HepG2 (cell line): ENCODE results near the gene C1QTNF6. TPM values are rescaled to one million over a fixed set of nuclear protein-coding genes. Genes with fewer than 3 reads are reported as not detected.

Experiments used
- ATAC-seq: fragments of 200-7000 bp; cut with Tn5 transposase; 3 replicates; pipeline ENCODE4 v1.9.1; 2020; ENCODE audit warnings: mild to moderate bottlenecking, moderate library complexity
- BruUV-seq: library from RNA; stranded (reverse); fragments of 400-500 nt; replicated peaks from 2 replicates; lab custom pipeline; 2021; lab: Mats Ljungman, UMichigan
- CTCF ChIA-PET: fragments of 300-600 bp; formaldehyde crosslinking; extraction: SDS; loops from one replicate; lab custom pipeline; 2021; ENCODE audit warnings: low total read pairs, inconsistent platforms, low intra/inter-chr PET ratio; lab: Yijun Ruan, JAX
- POLR2A ChIA-PET: fragments of 350-600 bp; sonication (Branson Sonifier 250); formaldehyde crosslinking; loops from one replicate; lab custom pipeline; 2020; ENCODE audit warnings: antibody characterized with exemption, inconsistent platforms; lab: Yijun Ruan, JAX
- DNase-seq: peaks from one replicate; pipeline ENCODE4 v3.0.0-alpha.2; 2015; ENCODE audit warnings: low spot score
- FAIRE-seq: peaks from 3 replicates; lab custom pipeline; 2011; peaks lifted over from hg19 to GRCh38; lab: Jason Lieb, UNC
- H2AFZ ChIP-seq: one replicate; pipeline ENCODE4 v1.6.1; 2011; ENCODE audit warnings: low read length, inconsistent platforms
- H3K27ac ChIP-seq: fragments of 300-600 bp; 3 replicates; pipeline ENCODE4 v1.8.0; 2011; ENCODE audit warnings: mixed run types, mild to moderate bottlenecking, mixed read lengths, low read length, inconsistent platforms; ENCODE audit not compliant: insufficient read depth; ENCODE audit errors: extremely low read length
- H3K27me3 ChIP-seq, 2 experiments: fragments of 200-600 bp in 1 of 2; 2 replicates in 1 of 2; 3 replicates in 1 of 2; pipeline versions ENCODE4 v1.6.0 to v1.8.0; 2011; ENCODE audit warnings: low read length in 2 of 2, mild to moderate bottlenecking in 2 of 2, moderate library complexity in 2 of 2, inconsistent platforms in 1 of 2; ENCODE audit not compliant: insufficient read depth in 2 of 2, control insufficient read depth in 1 of 2
- H3K36me3 ChIP-seq, 2 experiments: fragments of 200-600 bp in 1 of 2; replicated peaks in 1 of 2; 2 replicates in 1 of 2; 3 replicates in 1 of 2; pipeline versions ENCODE4 v1.5.1 to v1.8.0; 2011; ENCODE audit warnings: low read length in 2 of 2, inconsistent platforms in 1 of 2; ENCODE audit not compliant: insufficient read depth in 2 of 2, control insufficient read depth in 1 of 2
- H3K4me1 ChIP-seq: 2 replicates; pipeline ENCODE4 v1.5.1; 2012; ENCODE audit warnings: low read length, inconsistent platforms; ENCODE audit not compliant: insufficient read depth
- H3K4me2 ChIP-seq: 2 replicates; pipeline ENCODE4 v1.6.0; 2011; ENCODE audit warnings: low read depth, low read length, inconsistent platforms
- H3K4me3 ChIP-seq, 3 experiments: fragments of 200-600 bp in 1 of 3; sonication (generic), shearing (Covaris generic) in 1 of 3; replicated peaks in 1 of 3; 2 replicates each; pipeline ENCODE4 v1.5.1; 2011 to 2016; ENCODE audit warnings: low read length in 3 of 3, inconsistent platforms in 2 of 3, low read depth in 2 of 3, mild to moderate bottlenecking in 2 of 3, control low read depth in 1 of 3, mixed read lengths in 1 of 3; ENCODE audit not compliant: insufficient read depth in 1 of 3
- H3K79me2 ChIP-seq: one replicate; pipeline ENCODE4 v1.6.1; 2011; ENCODE audit warnings: low read length, inconsistent platforms; ENCODE audit not compliant: insufficient read depth
- H3K9ac ChIP-seq: 2 replicates; pipeline ENCODE4 v1.6.0; 2011; ENCODE audit warnings: mild to moderate bottlenecking, low read depth, low read length, inconsistent platforms; ENCODE audit not compliant: insufficient read depth
- H3K9me3 ChIP-seq: 2 replicates; pipeline ENCODE4 v1.5.1; 2012; ENCODE audit warnings: mild to moderate bottlenecking, low read length
- H4K20me1 ChIP-seq: 2 replicates; pipeline ENCODE4 v1.6.0; 2011; ENCODE audit warnings: inconsistent platforms, mild to moderate bottlenecking, low read length, moderate library complexity; ENCODE audit not compliant: insufficient read depth
- ETS1 ChIP-seq: sonication (generic); formaldehyde crosslinking; IDR thresholded peaks from 2 replicates; pipeline ENCODE4 v1.4.0; 2020; ENCODE audit warnings: missing genetic modification reagents
- JUN ChIP-seq: sonication (generic); formaldehyde crosslinking; IDR thresholded peaks from 2 replicates; pipeline ENCODE4 v1.4.0; 2020; ENCODE audit warnings: mild to moderate bottlenecking, missing genetic modification reagents
- LCORL ChIP-seq, 2 experiments: fragments of 450-650 bp in 1 of 2; sonication (generic) in 1 of 2; formaldehyde crosslinking in 1 of 2; IDR thresholded peaks; 2 replicates each; pipeline versions ENCODE4 v1.5.0 to v1.6.1; 2017 to 2020; ENCODE audit warnings: antibody characterized with exemption in 1 of 2, missing genetic modification reagents in 1 of 2
- NFRKB ChIP-seq: fragments of 450-650 bp; IDR thresholded peaks from 2 replicates; pipeline ENCODE4 v1.6.1; 2017
- ZEB1 ChIP-seq: IDR thresholded peaks from 2 replicates; pipeline ENCODE4 v1.6.1; 2012; ENCODE audit warnings: mild to moderate bottlenecking, low read depth, inconsistent platforms; ENCODE audit not compliant: insufficient replicate concordance
- ZNF34 ChIP-seq: sonication (generic); formaldehyde crosslinking; IDR thresholded peaks from 2 replicates; pipeline ENCODE4 v1.4.0; 2020; ENCODE audit warnings: mild to moderate bottlenecking, missing genetic modification reagents, borderline replicate concordance
- ZNF709 ChIP-seq: sonication (generic); formaldehyde crosslinking; IDR thresholded peaks from 2 replicates; pipeline ENCODE4 v1.5.0; 2020; ENCODE audit warnings: mild to moderate bottlenecking, missing genetic modification reagents
- ZSCAN29 ChIP-seq: sonication (generic); formaldehyde crosslinking; conservative IDR thresholded peaks from 2 replicates; pipeline ENCODE4 v1.4.0; 2020; ENCODE audit warnings: mild to moderate bottlenecking, missing genetic modification reagents
- WGBS: methylation state at CpG from one replicate; pipeline ENCODE4 v1.1.6; 2017; ENCODE audit warnings: low lambda C conversion rate; 5-methylcytosine and 5-hydroxymethylcytosine counted together
- in situ Hi-C: cut with HindIII; loops from 2 replicates; pipeline ENCODE4 v1.10.0; 2017; ENCODE audit warnings: low pct_unique_long_range_greater_than_20kb; ENCODE audit not compliant: extremely low pct_ligation_motif_present
- intact Hi-C: fragments of 100-400 bp; cut with micrococcal nuclease; formaldehyde crosslinking; loops from one replicate; pipeline ENCODE4 v1.10.0; 2022; ENCODE audit not compliant: unreplicated experiment
- polyA plus RNA-seq, 8 experiments: library from polyadenylated mRNA; depleted of rRNA in 3 of 8; stranded (reverse) in 7 of 8; unstranded in 1 of 8; fragments of >200 nt; fragmentation: Illumina TruSeq in 4 of 8; extraction: Trizol in 4 of 8; gene quantifications; 2 replicates each; pipeline versions ENCODE4 v1.2.1 to v1.2.3, GENCODE V29; 2011 to 2016; ENCODE audit warnings: low read depth in 4 of 8, missing spikeins in 1 of 8, mixed read lengths in 1 of 8; ENCODE audit not compliant: insufficient read depth in 1 of 8
- total RNA-seq, 5 experiments: library from RNA; depleted of rRNA; stranded (reverse); fragments of >200 nt; fragmentation: Illumina TruSeq; extraction: Trizol; gene quantifications; 2 replicates each; pipeline ENCODE4 v1.2.3, GENCODE V29; 2016; ENCODE audit warnings: low read depth in 1 of 5
- TF ChIP-seq, protein P1 (sequence below): sonication (generic); formaldehyde crosslinking; IDR thresholded peaks from 2 replicates; pipeline ENCODE4 v1.5.1; 2020; ENCODE audit warnings: mild to moderate bottlenecking, missing genetic modification reagents, borderline replicate concordance
- TF ChIP-seq, protein P2 (sequence below), 2 experiments: fragments of 450-650 bp in 1 of 2; sonication (generic) in 1 of 2; formaldehyde crosslinking in 1 of 2; IDR thresholded peaks; 2 replicates each; pipeline versions ENCODE4 v1.6.1 to v1.8.0; 2016 to 2022; ENCODE audit warnings: antibody characterized with exemption in 1 of 2, mild to moderate bottlenecking in 1 of 2, missing genetic modification reagents in 1 of 2

Gene C1QTNF6
- total and polyA plus RNA-seq, 2 of the 13 experiments (the other 11 are each of a cell fraction or from before 2014, with no cell fraction given) = 2.7 to 6.9 TPM

DNA sequence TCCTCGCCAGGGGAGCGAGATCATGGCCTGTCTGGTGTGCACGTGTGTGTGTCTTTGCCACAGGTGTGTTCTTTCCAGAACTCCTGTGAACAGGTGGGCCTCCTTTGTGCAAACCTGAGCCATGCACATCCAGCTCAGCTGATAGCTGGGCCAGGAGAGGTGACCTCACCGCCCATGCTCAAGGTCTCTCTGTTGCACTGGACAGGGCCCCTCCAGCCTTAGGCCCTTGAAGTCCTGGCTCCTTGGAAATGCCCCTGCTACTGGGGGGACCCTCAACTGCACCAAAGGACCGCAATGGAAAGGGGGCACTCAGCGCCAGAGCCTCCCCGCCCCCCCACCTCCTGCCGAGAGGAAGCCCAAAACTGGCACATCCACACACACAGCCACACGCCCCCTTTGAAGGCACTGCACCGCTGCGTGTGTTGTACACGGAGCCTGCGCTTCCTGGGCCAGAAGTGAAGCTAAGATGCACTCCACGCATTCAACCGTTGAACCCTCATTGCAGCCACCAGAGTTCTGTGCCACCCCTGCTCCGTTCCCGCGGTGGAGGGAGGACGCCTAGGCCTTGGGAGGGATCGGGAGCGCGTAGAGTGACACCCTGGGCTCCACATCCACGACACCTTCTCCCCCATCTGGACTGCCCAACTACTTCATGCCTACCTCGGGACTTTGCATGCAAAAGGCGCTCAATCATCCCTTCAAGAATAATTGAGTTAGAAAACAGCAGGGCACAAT is 21.9 kb downstream of the C1QTNF6 start:
- in situ Hi-C loops = no loop called here
- TF ChIP-seq ETS1 = no peak
- TF ChIP-seq ZEB1 = peak; percentile 49
- TF ChIP-seq, protein P1, sequence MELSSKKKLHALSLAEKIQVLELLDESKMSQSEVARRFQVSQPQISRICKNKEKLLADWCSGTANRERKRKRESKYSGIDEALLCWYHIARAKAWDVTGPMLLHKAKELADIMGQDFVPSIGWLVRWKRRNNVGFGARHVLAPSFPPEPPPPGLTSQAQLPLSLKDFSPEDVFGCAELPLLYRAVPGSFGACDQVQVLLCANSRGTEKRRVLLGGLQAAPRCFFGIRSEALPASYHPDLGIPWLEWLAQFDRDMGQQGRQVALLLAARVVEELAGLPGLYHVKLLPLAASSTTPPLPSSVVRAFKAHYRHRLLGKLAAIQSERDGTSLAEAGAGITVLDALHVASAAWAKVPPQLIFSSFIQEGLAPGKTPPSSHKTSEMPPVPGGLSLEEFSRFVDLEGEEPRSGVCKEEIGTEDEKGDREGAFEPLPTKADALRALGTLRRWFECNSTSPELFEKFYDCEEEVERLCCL (CRISPR knock-in tag) = no peak
- no peak for TF ChIP-seq ZNF34
- TF ChIP-seq NFRKB = no peak
- TF ChIP-seq, protein P2, sequence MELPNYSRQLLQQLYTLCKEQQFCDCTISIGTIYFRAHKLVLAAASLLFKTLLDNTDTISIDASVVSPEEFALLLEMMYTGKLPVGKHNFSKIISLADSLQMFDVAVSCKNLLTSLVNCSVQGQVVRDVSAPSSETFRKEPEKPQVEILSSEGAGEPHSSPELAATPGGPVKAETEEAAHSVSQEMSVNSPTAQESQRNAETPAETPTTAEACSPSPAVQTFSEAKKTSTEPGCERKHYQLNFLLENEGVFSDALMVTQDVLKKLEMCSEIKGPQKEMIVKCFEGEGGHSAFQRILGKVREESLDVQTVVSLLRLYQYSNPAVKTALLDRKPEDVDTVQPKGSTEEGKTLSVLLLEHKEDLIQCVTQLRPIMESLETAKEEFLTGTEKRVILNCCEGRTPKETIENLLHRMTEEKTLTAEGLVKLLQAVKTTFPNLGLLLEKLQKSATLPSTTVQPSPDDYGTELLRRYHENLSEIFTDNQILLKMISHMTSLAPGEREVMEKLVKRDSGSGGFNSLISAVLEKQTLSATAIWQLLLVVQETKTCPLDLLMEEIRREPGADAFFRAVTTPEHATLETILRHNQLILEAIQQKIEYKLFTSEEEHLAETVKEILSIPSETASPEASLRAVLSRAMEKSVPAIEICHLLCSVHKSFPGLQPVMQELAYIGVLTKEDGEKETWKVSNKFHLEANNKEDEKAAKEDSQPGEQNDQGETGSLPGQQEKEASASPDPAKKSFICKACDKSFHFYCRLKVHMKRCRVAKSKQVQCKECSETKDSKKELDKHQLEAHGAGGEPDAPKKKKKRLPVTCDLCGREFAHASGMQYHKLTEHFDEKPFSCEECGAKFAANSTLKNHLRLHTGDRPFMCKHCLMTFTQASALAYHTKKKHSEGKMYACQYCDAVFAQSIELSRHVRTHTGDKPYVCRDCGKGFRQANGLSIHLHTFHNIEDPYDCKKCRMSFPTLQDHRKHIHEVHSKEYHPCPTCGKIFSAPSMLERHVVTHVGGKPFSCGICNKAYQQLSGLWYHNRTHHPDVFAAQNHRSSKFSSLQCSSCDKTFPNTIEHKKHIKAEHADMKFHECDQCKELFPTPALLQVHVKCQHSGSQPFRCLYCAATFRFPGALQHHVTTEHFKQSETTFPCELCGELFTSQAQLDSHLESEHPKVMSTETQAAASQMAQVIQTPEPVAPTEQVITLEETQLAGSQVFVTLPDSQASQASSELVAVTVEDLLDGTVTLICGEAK (IDR thresholded peaks at IDR 0.05) = no peak
- TF ChIP-seq, protein P2 (CRISPR knock-in tag; IDR thresholded peaks at IDR 0.05) = 0 out of 2 replicates have a peak, but pooled peaks have one; percentile 27
- no peak for TF ChIP-seq LCORL (IDR thresholded peaks at IDR 0.05)
- TF ChIP-seq LCORL (CRISPR knock-in tag; IDR thresholded peaks at IDR 0.05) = peak; percentile 5; the same call in 1 of the 2 replicates
- 0 out of 2 replicates have a peak, but pooled peaks have one; percentile 20 for TF ChIP-seq JUN (CRISPR knock-in tag)
- 0 out of 2 replicates have a peak, but pooled peaks have one; percentile 44 for TF ChIP-seq ZNF709
- 0 out of 2 replicates have a peak, but pooled peaks have one; percentile 38 for TF ChIP-seq ZSCAN29

More for the DNA sequence above, 21.9 kb downstream of the C1QTNF6 start:
- Histone ChIP-seq H2AFZ (no peak overlapping the region), H4K20me1 (no peaks in the 10 kb centered on the region), H3K79me2 (no peaks in the 10 kb centered on the region), H3K27me3 (peaks cover 6 to 18% of the 10 kb centered on the region in 2 experiments; a peak in 3 of 5 replicates), H3K4me3 (no peak overlapping the region), H3K27ac (no peak overlapping the region), H3K9ac (no peak overlapping the region), H3K9me3 (no peaks in the 10 kb centered on the region), H3K36me3 (no peaks in the 10 kb centered on the region), H3K4me1 (peaks cover 42% of the 10 kb centered on the region), H3K4me2 (peak overlapping the region; percentile 78)
- no TSS peak for BruUV-seq
- peak; percentile 61 for ATAC-seq
- POLR2A ChIA-PET = interaction anchor here (1.2 kb wide), 1 partner anchor 33 kb away, joined by 4 read pairs; no protein-coding TSS in a partner anchor
- WGBS = 21% methylated on average over 18 of the region's 25 CpGs
- intact Hi-C loops = loop anchor here (1.0 kb wide), 1 partner anchor 31 kb away; no protein-coding TSS in a partner anchor
- no peak for DNase-seq
- CTCF ChIA-PET = interaction anchor here (1.7 to 3.5 kb wide), 2 partner anchors 33 to 95 kb away, joined by 10 to 57 read pairs; no protein-coding TSS in a partner anchor
- FAIRE-seq = no peak
